ENCODE data around the gene IFITM10. TPM values are rescaled to one million over a fixed set of nuclear protein-coding genes. Genes with fewer than 3 reads are reported as not detected.

IFITM10 gene
- total RNA-seq, 2 donors from 2014 or later, result 2.3 to 8.1 TPM

Other genes starting within 250 kb of the IFITM10 start
- gene DUSP8, start 178.3 kb downstream of the IFITM10 start, total RNA-seq, result 1 to 10 TPM; 4.2 to 5.4 TPM
- gene KRTAP5-1, start 165.3 kb downstream of the IFITM10 start, total RNA-seq, result not detected
- not detected for gene KRTAP5-2, start 152.3 kb downstream of the IFITM10 start, total RNA-seq
- not detected for gene KRTAP5-3, start 142.1 kb downstream of the IFITM10 start, total RNA-seq
- not detected for gene KRTAP5-4, start 128.5 kb downstream of the IFITM10 start, total RNA-seq
- gene KRTAP5-5, start 120.8 kb downstream of the IFITM10 start, total RNA-seq, result not detected
- gene KRTAP5-6, start 53.4 kb downstream of the IFITM10 start, total RNA-seq, result not detected
- gene CTSD, start 13.3 kb upstream of the IFITM10 start, total RNA-seq, result 100 to 1,000 TPM; 350 to 592 TPM
- not detected for gene SYT8, start 84.4 kb upstream of the IFITM10 start, total RNA-seq
- 1 to 10 TPM in 1 of 2 donors, not detected in 1; 1.4 TPM for gene TNNI2, start 88.4 kb upstream of the IFITM10 start, total RNA-seq
- 100 to 1,000 TPM; 240 to 358 TPM for gene LSP1, start 102.5 kb upstream of the IFITM10 start, total RNA-seq
- gene PRR33, start 141.3 kb upstream of the IFITM10 start, total RNA-seq, result not detected
- under 1 TPM in 1 of 2 donors, not detected in 1; 0.33 TPM for gene TNNT3, start 169.1 kb upstream of the IFITM10 start, total RNA-seq
- gene MRPL23, start 196.7 kb upstream of the IFITM10 start, total RNA-seq, result 10 to 100 TPM; 81.3 to 89.7 TPM
- gene H19, start 247.2 kb upstream of the IFITM10 start, total RNA-seq, result not detected

All from natural killer cell treated with Interleukin-12 subunit alpha and Interleukin-12 subunit beta and Interleukin-15 and Interleukin-18, amount 100 ng/mL, for 72 hours (primary cell).